HL-60 (cell line): ENCODE results near the gene KATNAL2.

Experiments
- CTCF ChIP-seq: IDR thresholded peaks from one replicate; pipeline ENCODE4 v1.5.1; 2011; ENCODE audit warnings: low read length, control low read depth, inconsistent platforms; ENCODE audit not compliant: insufficient read depth
- GABPA ChIP-seq: IDR thresholded peaks from 2 replicates; pipeline ENCODE4 v1.6.1; 2012; ENCODE audit warnings: low read depth
- POLR2AphosphoS5 ChIP-seq: IDR thresholded peaks from 2 replicates; pipeline ENCODE4 v1.6.1; 2012; ENCODE audit warnings: low read depth
- REST ChIP-seq: IDR thresholded peaks from 2 replicates; pipeline ENCODE4 v1.6.1; 2012; ENCODE audit warnings: low read depth; ENCODE audit not compliant: insufficient replicate concordance
- SPI1 ChIP-seq: IDR thresholded peaks from 2 replicates; pipeline ENCODE4 v1.6.1; 2012; ENCODE audit warnings: low read depth, mild to moderate bottlenecking, borderline replicate concordance

- TF ChIP-seq GABPA, result no peak
- no peak for TF ChIP-seq CTCF
- TF ChIP-seq POLR2AphosphoS5, result no peak
- no peak for TF ChIP-seq REST
- no peak for TF ChIP-seq SPI1
These were observed 773 bp upstream of the KATNAL2 start for GRCh38 chr18:46916551-46917107.
